ENCODE results near the gene PDE2A.

DNA sequence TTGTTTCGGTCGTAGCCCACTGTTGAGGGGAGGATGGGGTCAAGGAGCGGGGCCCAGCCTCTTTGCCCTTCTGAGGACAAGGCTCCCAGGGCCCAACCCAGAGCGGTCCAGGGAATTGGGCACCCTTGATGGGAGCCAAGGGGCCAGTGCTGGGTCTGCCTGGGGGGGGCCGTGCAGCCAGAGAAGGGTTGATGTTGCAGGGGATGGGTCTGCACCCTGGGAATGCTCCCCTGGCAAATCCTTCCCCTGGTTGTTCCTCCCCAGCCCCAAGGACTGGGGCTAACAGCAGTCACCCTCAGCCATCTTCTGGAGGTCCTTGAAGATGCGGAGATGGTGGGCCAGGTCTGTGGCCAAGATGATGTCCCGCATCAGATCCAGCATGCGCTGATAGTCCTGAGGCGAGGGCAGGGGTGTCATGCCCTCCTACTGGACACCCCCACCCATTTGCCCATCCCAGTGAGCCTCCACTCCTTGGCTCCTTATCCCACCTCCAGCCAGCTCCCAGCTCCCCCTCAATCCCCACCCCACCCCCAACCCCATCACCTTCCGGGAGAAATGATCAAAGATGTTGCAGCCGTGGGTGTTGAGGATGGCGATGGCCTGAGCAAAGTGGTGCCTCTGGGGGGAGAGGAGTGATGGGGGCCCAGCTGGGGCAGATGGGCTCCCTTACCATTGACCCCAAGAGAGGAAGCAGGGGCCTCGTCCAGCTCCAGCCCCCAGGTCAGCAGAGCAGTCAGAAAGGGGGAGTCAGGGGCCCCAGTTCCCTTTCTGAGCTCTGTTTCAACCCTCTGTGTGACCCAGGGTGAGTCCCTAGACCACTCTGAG lies 95.0 kb downstream of the PDE2A start:
- no peak for TF ChIP-seq EZH2 (IDR thresholded peaks at IDR 0.05)
- no peak for TF ChIP-seq POLR2AphosphoS5 (IDR thresholded peaks at IDR 0.05; ENCODE audit: borderline replicate concordance, low read depth, low read length)
